ENCODE data around the gene GRID1. TPM values are rescaled to one million over a fixed set of nuclear protein-coding genes. Genes with fewer than 3 reads are reported as not detected.

The GRID1 gene
- total RNA-seq, 1 donor from 2014 or later: 0.60 TPM

GRCh38 chr10:85613391-85613790 is 753.2 kb downstream of the GRID1 start:
- H3K4me1 Mint-ChIP-seq (ENCODE audit: low read depth): no peaks in the 10 kb centered on the region
- TF ChIP-seq CTCF (IDR thresholded peaks at IDR 0.05): no peak
- H3K27me3 Mint-ChIP-seq (ENCODE audit: low read depth): no peaks in the 10 kb centered on the region

DNA sequence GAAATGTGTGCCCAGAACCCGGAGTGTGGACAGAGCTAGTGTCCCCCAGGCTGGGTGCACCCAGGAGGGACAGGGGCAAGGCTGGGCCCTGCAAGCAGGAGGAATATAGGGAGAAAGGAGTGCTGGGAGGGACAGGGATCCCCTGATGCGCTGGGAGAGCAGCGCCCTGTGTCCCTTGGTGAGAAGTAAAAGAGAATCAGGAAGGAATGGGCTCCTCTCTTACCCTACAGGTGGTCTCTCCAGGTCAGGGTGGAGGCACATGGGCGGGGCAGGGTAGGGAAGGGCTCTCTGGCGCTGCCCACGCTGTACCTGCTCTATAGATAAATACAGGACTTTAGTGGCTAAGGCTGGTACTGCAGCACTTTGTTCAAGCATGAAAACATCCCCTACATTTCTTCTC is 753.8 kb downstream of the GRID1 start:
- no peaks in the 10 kb centered on the region for H3K36me3 Mint-ChIP-seq (ENCODE audit: low read depth)
- H3K4me1 Mint-ChIP-seq (ENCODE audit: low read depth): no peaks in the 10 kb centered on the region
- H3K9me3 Mint-ChIP-seq (ENCODE audit: low read depth): no peaks in the 10 kb centered on the region
- H3K27ac Mint-ChIP-seq (ENCODE audit: unreplicated experiment): peak overlapping the region; percentile 56
- peak; percentile 45 for TF ChIP-seq CTCF (IDR thresholded peaks at IDR 0.05)
- no peak for DNase-seq (ENCODE audit: low spot score)
- no peaks in the 10 kb centered on the region for H3K27me3 Mint-ChIP-seq (ENCODE audit: low read depth)
- H3K4me3 Mint-ChIP-seq (ENCODE audit: unreplicated experiment): no peak overlapping the region

More at GRCh38 chr10:85613391-85613790, 753.2 kb downstream of the GRID1 start:
- H3K4me3 Mint-ChIP-seq (ENCODE audit: unreplicated experiment): no peak overlapping the region
- no peaks in the 10 kb centered on the region for H3K9me3 Mint-ChIP-seq (ENCODE audit: low read depth)
- no peak overlapping the region for H3K27ac Mint-ChIP-seq (ENCODE audit: unreplicated experiment)
- H3K36me3 Mint-ChIP-seq (ENCODE audit: low read depth): no peaks in the 10 kb centered on the region
- no peak for DNase-seq (ENCODE audit: low spot score)

GRCh38 chr10:85612378-85612775 is 754.2 kb downstream of the GRID1 start:
- Mint-ChIP-seq H3K4me1 (ENCODE audit: low read depth) (no peaks in the 10 kb centered on the region), H3K4me3 (ENCODE audit: unreplicated experiment) (no peak overlapping the region), H3K27me3 (ENCODE audit: low read depth) (no peaks in the 10 kb centered on the region), H3K27ac (ENCODE audit: unreplicated experiment) (peak overlapping the region; percentile 56), H3K9me3 (ENCODE audit: low read depth) (peaks cover 2% of the 10 kb centered on the region), H3K36me3 (ENCODE audit: low read depth) (no peaks in the 10 kb centered on the region)
- DNase-seq (ENCODE audit: low spot score): no peak
- no peak for TF ChIP-seq CTCF (IDR thresholded peaks at IDR 0.05)

- Mint-ChIP-seq H3K4me3 (ENCODE audit: unreplicated experiment) (no peak overlapping the region), H3K9me3 (ENCODE audit: low read depth) (peaks cover 4% of the 10 kb centered on the region), H3K27me3 (ENCODE audit: low read depth) (no peaks in the 10 kb centered on the region), H3K4me1 (ENCODE audit: low read depth) (no peaks in the 10 kb centered on the region), H3K27ac (ENCODE audit: unreplicated experiment) (no peak overlapping the region), H3K36me3 (ENCODE audit: low read depth) (no peaks in the 10 kb centered on the region)
- no peak for DNase-seq (ENCODE audit: low spot score)
- no peak for TF ChIP-seq CTCF (IDR thresholded peaks at IDR 0.05)
Observed at GRCh38 chr10:85611746-85612377, 754.7 kb downstream of the GRID1 start.

DNA sequence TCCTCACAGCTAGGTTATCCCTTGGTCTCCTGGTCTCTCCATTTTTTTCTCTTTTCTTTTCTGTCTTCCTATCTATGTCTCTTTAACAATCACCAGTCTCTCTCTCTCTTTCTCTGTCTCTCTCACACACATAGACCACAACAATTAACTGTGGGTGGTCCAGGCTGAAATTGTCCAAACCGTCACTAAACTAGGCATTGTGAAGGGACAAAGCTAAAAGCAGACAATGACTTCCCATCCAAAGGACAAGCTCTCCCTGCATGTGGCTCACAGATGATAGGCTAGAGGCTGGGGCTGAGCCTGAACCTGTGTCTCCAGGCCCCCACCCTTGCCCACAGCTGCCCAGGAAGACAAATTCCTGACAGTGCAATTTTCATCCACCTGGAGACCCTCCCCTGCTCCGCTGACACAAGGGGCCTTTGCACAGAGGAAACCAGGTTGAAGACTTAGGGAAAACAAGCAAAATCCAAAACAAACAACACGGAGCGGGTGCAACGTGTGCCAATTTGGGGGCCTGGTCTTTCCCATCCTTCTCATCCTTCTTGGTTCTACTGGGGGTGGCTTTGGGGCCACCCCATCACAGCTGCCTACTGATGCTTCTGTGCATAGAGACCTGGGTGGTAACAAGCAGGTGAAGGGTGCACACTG is 755.4 kb downstream of the GRID1 start:
- H3K27me3 Mint-ChIP-seq (ENCODE audit: low read depth): no peaks in the 10 kb centered on the region
- H3K36me3 Mint-ChIP-seq (ENCODE audit: low read depth): no peaks in the 10 kb centered on the region
- H3K9me3 Mint-ChIP-seq (ENCODE audit: low read depth): peaks cover 4% of the 10 kb centered on the region
- no peak for TF ChIP-seq CTCF (IDR thresholded peaks at IDR 0.05)
- no peak overlapping the region for H3K4me3 Mint-ChIP-seq (ENCODE audit: unreplicated experiment)
- DNase-seq (ENCODE audit: low spot score): no peak
- H3K4me1 Mint-ChIP-seq (ENCODE audit: low read depth): no peaks in the 10 kb centered on the region
- H3K27ac Mint-ChIP-seq (ENCODE audit: unreplicated experiment): no peak overlapping the region
